Measurements from ENCODE around the gene CUX1.

GRCh38 chr7:101923602-101923985 is 106.2 kb downstream of the CUX1 start:
- TF ChIP-seq POLR2A (IDR thresholded peaks at IDR 0.05) (no peak), CTCF (IDR thresholded peaks at IDR 0.05) (no peak)

Measured in breast epithelium (tissue), 3 donors.